ENCODE measurements around the gene DNAJC1. TPM values are rescaled to one million over a fixed set of nuclear protein-coding genes. Genes with fewer than 3 reads are reported as not detected.
A peak's percentile ranks its signal among the peaks of the same experiment; 100 is the strongest.

DNAJC1 gene
- total RNA-seq, 1 experiment from 2014 or later = 13.2 TPM

DNA sequence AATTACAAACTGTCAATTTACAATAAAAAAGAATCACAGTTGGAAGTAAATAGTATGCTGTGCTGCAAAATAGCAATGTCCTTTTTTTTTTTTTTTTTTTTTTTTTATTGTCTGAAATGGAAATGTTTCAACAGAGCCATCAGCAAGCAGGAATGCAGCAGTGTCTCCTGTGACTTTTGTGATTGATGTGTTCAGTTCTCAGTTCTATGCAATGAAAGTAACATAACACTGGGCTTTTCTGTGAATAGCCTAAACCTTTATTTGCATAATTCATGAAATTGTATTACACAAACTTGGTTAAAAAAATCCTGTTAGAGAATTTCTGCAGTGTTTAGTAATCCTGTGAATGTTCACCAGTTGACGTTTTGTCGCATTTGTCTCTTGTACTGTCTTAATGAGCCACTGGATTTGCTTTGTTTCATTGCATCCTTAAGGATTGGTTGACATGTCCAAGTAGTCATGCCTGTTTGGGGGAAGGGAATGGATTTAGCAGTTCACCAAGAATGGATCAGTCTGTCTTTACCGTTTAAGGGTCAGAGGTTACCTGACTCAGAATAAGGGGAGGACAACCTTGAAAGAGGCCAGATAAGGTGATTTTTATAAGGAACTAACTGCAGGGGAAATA, 276.8 kb downstream of the DNAJC1 start:
- no peak for ATAC-seq
- no peaks in the 10 kb centered on the region for H3K27me3 Mint-ChIP-seq (ENCODE audit: low read depth)
- ChIA-PET CTCF (no interaction called here), POLR2A (no interaction called here)
- peaks cover 35% of the 10 kb centered on the region for H3K4me1 Mint-ChIP-seq
- no peak for DNase-seq (ENCODE audit: low spot score)
- TF ChIP-seq MYBL2 (CRISPR knock-in tag; IDR thresholded peaks at IDR 0.05) = no peak
- TF ChIP-seq ATF1 (CRISPR knock-in tag; IDR thresholded peaks at IDR 0.05) = no peak
- TF ChIP-seq, protein P1, sequence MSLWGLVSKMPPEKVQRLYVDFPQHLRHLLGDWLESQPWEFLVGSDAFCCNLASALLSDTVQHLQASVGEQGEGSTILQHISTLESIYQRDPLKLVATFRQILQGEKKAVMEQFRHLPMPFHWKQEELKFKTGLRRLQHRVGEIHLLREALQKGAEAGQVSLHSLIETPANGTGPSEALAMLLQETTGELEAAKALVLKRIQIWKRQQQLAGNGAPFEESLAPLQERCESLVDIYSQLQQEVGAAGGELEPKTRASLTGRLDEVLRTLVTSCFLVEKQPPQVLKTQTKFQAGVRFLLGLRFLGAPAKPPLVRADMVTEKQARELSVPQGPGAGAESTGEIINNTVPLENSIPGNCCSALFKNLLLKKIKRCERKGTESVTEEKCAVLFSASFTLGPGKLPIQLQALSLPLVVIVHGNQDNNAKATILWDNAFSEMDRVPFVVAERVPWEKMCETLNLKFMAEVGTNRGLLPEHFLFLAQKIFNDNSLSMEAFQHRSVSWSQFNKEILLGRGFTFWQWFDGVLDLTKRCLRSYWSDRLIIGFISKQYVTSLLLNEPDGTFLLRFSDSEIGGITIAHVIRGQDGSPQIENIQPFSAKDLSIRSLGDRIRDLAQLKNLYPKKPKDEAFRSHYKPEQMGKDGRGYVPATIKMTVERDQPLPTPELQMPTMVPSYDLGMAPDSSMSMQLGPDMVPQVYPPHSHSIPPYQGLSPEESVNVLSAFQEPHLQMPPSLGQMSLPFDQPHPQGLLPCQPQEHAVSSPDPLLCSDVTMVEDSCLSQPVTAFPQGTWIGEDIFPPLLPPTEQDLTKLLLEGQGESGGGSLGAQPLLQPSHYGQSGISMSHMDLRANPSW (CRISPR knock-in tag; conservative IDR thresholded peaks at IDR 0.05; ENCODE audit: low read depth) = no peak
- TF ChIP-seq SOX15 (CRISPR knock-in tag; IDR thresholded peaks at IDR 0.05) = no peak
- no peak for TF ChIP-seq ZNF416 (CRISPR knock-in tag; IDR thresholded peaks at IDR 0.05)
- TF ChIP-seq, protein P2, sequence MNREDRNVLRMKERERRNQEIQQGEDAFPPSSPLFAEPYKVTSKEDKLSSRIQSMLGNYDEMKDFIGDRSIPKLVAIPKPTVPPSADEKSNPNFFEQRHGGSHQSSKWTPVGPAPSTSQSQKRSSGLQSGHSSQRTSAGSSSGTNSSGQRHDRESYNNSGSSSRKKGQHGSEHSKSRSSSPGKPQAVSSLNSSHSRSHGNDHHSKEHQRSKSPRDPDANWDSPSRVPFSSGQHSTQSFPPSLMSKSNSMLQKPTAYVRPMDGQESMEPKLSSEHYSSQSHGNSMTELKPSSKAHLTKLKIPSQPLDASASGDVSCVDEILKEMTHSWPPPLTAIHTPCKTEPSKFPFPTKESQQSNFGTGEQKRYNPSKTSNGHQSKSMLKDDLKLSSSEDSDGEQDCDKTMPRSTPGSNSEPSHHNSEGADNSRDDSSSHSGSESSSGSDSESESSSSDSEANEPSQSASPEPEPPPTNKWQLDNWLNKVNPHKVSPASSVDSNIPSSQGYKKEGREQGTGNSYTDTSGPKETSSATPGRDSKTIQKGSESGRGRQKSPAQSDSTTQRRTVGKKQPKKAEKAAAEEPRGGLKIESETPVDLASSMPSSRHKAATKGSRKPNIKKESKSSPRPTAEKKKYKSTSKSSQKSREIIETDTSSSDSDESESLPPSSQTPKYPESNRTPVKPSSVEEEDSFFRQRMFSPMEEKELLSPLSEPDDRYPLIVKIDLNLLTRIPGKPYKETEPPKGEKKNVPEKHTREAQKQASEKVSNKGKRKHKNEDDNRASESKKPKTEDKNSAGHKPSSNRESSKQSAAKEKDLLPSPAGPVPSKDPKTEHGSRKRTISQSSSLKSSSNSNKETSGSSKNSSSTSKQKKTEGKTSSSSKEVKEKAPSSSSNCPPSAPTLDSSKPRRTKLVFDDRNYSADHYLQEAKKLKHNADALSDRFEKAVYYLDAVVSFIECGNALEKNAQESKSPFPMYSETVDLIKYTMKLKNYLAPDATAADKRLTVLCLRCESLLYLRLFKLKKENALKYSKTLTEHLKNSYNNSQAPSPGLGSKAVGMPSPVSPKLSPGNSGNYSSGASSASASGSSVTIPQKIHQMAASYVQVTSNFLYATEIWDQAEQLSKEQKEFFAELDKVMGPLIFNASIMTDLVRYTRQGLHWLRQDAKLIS (CRISPR knock-in tag; IDR thresholded peaks at IDR 0.05; ENCODE audit: borderline replicate concordance) = no peak
- TF ChIP-seq FOXK1 (CRISPR knock-in tag; IDR thresholded peaks at IDR 0.05) = no peak
- no peak for TF ChIP-seq ZNF121 (CRISPR knock-in tag; IDR thresholded peaks at IDR 0.05)
- TF ChIP-seq SMAD4 (CRISPR knock-in tag; IDR thresholded peaks at IDR 0.05) = no peak
- no peak for TF ChIP-seq TEAD1 (CRISPR knock-in tag; IDR thresholded peaks at IDR 0.05)
- TF ChIP-seq, protein P3, sequence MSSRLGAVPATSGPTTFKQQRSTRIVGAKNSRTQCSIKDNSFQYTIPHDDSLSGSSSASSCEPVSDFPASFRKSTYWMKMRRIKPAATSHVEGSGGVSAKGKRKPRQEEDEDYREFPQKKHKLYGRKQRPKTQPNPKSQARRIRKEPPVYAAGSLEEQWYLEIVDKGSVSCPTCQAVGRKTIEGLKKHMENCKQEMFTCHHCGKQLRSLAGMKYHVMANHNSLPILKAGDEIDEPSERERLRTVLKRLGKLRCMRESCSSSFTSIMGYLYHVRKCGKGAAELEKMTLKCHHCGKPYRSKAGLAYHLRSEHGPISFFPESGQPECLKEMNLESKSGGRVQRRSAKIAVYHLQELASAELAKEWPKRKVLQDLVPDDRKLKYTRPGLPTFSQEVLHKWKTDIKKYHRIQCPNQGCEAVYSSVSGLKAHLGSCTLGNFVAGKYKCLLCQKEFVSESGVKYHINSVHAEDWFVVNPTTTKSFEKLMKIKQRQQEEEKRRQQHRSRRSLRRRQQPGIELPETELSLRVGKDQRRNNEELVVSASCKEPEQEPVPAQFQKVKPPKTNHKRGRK (CRISPR knock-in tag; IDR thresholded peaks at IDR 0.05; ENCODE audit: borderline replicate concordance) = no peak
- TF ChIP-seq RORB (CRISPR knock-in tag; IDR thresholded peaks at IDR 0.05) = no peak
- TF ChIP-seq, protein P4, sequence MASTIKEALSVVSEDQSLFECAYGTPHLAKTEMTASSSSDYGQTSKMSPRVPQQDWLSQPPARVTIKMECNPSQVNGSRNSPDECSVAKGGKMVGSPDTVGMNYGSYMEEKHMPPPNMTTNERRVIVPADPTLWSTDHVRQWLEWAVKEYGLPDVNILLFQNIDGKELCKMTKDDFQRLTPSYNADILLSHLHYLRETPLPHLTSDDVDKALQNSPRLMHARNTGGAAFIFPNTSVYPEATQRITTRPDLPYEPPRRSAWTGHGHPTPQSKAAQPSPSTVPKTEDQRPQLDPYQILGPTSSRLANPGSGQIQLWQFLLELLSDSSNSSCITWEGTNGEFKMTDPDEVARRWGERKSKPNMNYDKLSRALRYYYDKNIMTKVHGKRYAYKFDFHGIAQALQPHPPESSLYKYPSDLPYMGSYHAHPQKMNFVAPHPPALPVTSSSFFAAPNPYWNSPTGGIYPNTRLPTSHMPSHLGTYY (CRISPR knock-in tag; IDR thresholded peaks at IDR 0.05) = no peak
- TF ChIP-seq, protein P5, sequence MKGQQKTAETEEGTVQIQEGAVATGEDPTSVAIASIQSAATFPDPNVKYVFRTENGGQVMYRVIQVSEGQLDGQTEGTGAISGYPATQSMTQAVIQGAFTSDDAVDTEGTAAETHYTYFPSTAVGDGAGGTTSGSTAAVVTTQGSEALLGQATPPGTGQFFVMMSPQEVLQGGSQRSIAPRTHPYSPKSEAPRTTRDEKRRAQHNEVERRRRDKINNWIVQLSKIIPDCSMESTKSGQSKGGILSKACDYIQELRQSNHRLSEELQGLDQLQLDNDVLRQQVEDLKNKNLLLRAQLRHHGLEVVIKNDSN (CRISPR knock-in tag; IDR thresholded peaks at IDR 0.05) = no peak
- no peak for TF ChIP-seq IRF2 (CRISPR knock-in tag; IDR thresholded peaks at IDR 0.05; ENCODE audit: borderline replicate concordance, low read depth)
- TF ChIP-seq, protein P6, sequence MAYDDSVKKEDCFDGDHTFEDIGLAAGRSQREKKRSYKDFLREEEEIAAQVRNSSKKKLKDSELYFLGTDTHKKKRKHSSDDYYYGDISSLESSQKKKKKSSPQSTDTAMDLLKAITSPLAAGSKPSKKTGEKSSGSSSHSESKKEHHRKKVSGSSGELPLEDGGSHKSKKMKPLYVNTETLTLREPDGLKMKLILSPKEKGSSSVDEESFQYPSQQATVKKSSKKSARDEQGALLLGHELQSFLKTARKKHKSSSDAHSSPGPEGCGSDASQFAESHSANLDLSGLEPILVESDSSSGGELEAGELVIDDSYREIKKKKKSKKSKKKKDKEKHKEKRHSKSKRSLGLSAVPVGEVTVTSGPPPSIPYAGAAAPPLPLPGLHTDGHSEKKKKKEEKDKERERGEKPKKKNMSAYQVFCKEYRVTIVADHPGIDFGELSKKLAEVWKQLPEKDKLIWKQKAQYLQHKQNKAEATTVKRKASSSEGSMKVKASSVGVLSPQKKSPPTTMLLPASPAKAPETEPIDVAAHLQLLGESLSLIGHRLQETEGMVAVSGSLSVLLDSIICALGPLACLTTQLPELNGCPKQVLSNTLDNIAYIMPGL (CRISPR knock-in tag; IDR thresholded peaks at IDR 0.05) = no peak
- no peak for TF ChIP-seq ZNF219 (CRISPR knock-in tag; IDR thresholded peaks at IDR 0.05; ENCODE audit: borderline replicate concordance)
- H3K36me3 Mint-ChIP-seq = peaks cover 7% of the 10 kb centered on the region
- peak overlapping the region; percentile 48 for H3K27ac Mint-ChIP-seq
- H3K4me3 Mint-ChIP-seq = no peak overlapping the region
- no peaks in the 10 kb centered on the region for H3K9me3 Mint-ChIP-seq

Measured in WTC11 (cell line).